Measurements from ENCODE around the gene ZNF396. TPM values are rescaled to one million over a fixed set of nuclear protein-coding genes. Genes with fewer than 3 reads are reported as not detected.

ZNF396 gene
- total and polyA plus RNA-seq, 9 of the 15 experiments (the other 6 are each of a cell fraction or from before 2014, with no cell fraction given) = 0.73 to 2.3 (median 1.9) TPM

DNA sequence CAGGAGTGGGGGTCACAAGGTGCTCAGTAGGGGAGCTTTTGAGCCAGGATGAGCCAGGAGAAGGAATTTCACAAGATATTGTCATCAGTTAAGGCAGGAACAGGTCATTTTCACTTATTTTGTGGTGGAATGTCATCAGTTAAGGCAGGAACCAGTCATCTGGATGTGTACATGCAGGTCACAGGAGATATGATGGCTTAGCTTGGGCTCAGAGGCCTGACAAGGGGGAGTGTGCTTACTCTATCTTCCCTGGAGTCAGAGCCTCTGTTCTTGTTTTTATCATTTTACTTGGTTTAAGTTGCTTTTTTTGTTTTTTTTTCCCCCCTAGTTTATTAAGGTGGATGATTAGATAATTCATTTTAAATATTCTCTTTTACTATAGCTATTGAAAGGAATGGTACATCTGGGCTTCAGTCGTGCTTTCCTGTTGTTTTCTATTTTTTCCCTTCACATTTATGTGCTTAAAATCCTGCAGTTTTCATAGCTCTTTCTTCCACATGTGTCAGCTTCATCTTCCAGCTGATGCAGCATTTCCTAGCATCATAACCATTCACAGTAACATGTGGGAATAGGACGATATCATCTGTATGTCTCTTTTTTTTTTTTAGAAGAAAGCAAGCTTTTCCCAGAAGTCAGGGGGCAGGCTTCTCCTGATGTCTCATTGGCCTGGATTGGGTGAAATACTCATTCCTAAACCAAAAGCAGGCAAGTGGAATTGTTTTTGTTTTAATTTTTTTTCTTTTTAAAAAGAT lies 15.4 kb downstream of the ZNF396 start (continued):
- TF ChIP-seq CEBPG (CRISPR knock-in tag; IDR thresholded peaks at IDR 0.05) (no peak), CEBPG (tag; conservative IDR thresholded peaks at IDR 0.05 in 1 of 2, IDR thresholded peaks at IDR 0.05 in 1 of 2) (no peak), RUNX1 (IDR thresholded peaks at IDR 0.05; ENCODE audit: low read depth) (no peak), KAT2B (IDR thresholded peaks at IDR 0.05; ENCODE audit: low read depth, low read length) (no peak), ZNF668 (CRISPR knock-in tag; IDR thresholded peaks at IDR 0.05) (no peak), ZBTB7A (IDR thresholded peaks at IDR 0.05; ENCODE audit: borderline replicate concordance, control insufficient read depth, low read depth, low read length) (no peak), LEF1 (IDR thresholded peaks at IDR 0.05) (no peak), CAMTA2 (CRISPR knock-in tag; conservative IDR thresholded peaks at IDR 0.05) (no peak), CTBP1 (IDR thresholded peaks at IDR 0.05; ENCODE audit: borderline replicate concordance) (peak; percentile 38; the same call in 1 of the 2 replicates), RHOXF2B (CRISPR knock-in tag; conservative IDR thresholded peaks at IDR 0.05) (no peak), MEF2A (IDR thresholded peaks at IDR 0.05; ENCODE audit: control insufficient read depth, low read depth, low read length) (no peak), SRSF3 (IDR thresholded peaks at IDR 0.05; ENCODE audit: insufficient read depth, low read length) (no peak), ZNF589 (CRISPR knock-in tag; IDR thresholded peaks at IDR 0.05; ENCODE audit: low read depth) (no peak), CBFA2T3 (IDR thresholded peaks at IDR 0.05) (peak; percentile 63), MAFF (IDR thresholded peaks at IDR 0.05; ENCODE audit: low read length) (0 out of 2 replicates have a peak, but pooled peaks have one; percentile 13), ZNF3 (CRISPR knock-in tag; IDR thresholded peaks at IDR 0.05) (no peak), SOX6 (IDR thresholded peaks at IDR 0.05) (0 out of 2 replicates have a peak, but pooled peaks have one; percentile 39), HLTF (IDR thresholded peaks at IDR 0.05) (no peak), NFRKB (IDR thresholded peaks at IDR 0.05; ENCODE audit: low read depth) (no peak), TEAD4 (IDR thresholded peaks at IDR 0.05; ENCODE audit: low read length) (peak; percentile 12; the same call in 1 of the 2 replicates), TEAD4 (CRISPR knock-in tag; IDR thresholded peaks at IDR 0.05; ENCODE audit: borderline replicate concordance) (no peak), ZNF584 (CRISPR knock-in tag; IDR thresholded peaks at IDR 0.05; ENCODE audit: low read depth) (no peak), ZNF133 (CRISPR knock-in tag; IDR thresholded peaks at IDR 0.05) (no peak)
- TF ChIP-seq, protein P1, sequence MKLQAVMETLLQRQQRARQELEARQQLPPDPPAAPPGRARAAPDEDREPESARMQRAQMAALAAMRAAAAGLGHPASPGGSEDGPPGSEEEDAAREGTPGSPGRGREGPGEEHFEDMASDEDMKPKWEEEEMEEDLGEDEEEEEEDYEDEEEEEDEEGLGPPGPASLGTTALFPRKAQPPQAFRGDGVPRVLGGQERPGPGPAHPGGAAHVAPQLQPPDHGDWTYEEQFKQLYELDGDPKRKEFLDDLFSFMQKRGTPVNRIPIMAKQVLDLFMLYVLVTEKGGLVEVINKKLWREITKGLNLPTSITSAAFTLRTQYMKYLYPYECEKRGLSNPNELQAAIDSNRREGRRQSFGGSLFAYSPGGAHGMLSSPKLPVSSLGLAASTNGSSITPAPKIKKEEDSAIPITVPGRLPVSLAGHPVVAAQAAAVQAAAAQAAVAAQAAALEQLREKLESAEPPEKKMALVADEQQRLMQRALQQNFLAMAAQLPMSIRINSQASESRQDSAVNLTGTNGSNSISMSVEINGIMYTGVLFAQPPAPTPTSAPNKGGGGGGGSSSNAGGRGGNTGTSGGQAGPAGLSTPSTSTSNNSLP (IDR thresholded peaks at IDR 0.05; ENCODE audit: borderline replicate concordance, low read depth, low read length) = no peak
- TF ChIP-seq, protein P2, sequence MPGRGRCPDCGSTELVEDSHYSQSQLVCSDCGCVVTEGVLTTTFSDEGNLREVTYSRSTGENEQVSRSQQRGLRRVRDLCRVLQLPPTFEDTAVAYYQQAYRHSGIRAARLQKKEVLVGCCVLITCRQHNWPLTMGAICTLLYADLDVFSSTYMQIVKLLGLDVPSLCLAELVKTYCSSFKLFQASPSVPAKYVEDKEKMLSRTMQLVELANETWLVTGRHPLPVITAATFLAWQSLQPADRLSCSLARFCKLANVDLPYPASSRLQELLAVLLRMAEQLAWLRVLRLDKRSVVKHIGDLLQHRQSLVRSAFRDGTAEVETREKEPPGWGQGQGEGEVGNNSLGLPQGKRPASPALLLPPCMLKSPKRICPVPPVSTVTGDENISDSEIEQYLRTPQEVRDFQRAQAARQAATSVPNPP (IDR thresholded peaks at IDR 0.05; ENCODE audit: borderline replicate concordance, insufficient read depth, insufficient read length) = no peak
- TF ChIP-seq, protein P3, sequence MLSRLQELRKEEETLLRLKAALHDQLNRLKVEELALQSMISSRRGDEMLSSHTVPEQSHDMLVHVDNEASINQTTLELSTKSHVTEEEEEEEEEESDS (CRISPR knock-in tag; IDR thresholded peaks at IDR 0.05) = no peak
- TF ChIP-seq, protein P4, sequence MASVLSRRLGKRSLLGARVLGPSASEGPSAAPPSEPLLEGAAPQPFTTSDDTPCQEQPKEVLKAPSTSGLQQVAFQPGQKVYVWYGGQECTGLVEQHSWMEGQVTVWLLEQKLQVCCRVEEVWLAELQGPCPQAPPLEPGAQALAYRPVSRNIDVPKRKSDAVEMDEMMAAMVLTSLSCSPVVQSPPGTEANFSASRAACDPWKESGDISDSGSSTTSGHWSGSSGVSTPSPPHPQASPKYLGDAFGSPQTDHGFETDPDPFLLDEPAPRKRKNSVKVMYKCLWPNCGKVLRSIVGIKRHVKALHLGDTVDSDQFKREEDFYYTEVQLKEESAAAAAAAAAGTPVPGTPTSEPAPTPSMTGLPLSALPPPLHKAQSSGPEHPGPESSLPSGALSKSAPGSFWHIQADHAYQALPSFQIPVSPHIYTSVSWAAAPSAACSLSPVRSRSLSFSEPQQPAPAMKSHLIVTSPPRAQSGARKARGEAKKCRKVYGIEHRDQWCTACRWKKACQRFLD (CRISPR knock-in tag; IDR thresholded peaks at IDR 0.05) = no peak

Data from K562 (cell line).